Measurements from ENCODE around the gene EVA1A.

EVA1A gene

GRCh38 chr2:75571730-75572430, 11.1 kb upstream of the EVA1A start:
- no peak; the same call in 2 of the 3 replicates for ATAC-seq
- no peak for TF ChIP-seq ISL1 (CRISPR knock-in tag; IDR thresholded peaks at IDR 0.05)
- TF ChIP-seq TSHZ2 (CRISPR knock-in tag; IDR thresholded peaks at IDR 0.05): no peak
- TF ChIP-seq PATZ1 (CRISPR knock-in tag; IDR thresholded peaks at IDR 0.05; ENCODE audit: borderline replicate concordance): no peak
- no peak for TF ChIP-seq ZNF70 (CRISPR knock-in tag; IDR thresholded peaks at IDR 0.05)
- no peak for TF ChIP-seq POU6F1 (CRISPR knock-in tag; IDR thresholded peaks at IDR 0.05; ENCODE audit: borderline replicate concordance, low read depth)
- TF ChIP-seq OSR1 (CRISPR knock-in tag; IDR thresholded peaks at IDR 0.05): no peak
- TF ChIP-seq CSDC2 (CRISPR knock-in tag; IDR thresholded peaks at IDR 0.05): no peak
- no peak for TF ChIP-seq ZC3H10 (CRISPR knock-in tag; IDR thresholded peaks at IDR 0.05)
- no peak for TF ChIP-seq ZFP30 (CRISPR knock-in tag; IDR thresholded peaks at IDR 0.05)
- TF ChIP-seq GLIS3 (CRISPR knock-in tag; IDR thresholded peaks at IDR 0.05): no peak
- no peak for TF ChIP-seq ZFP3 (CRISPR knock-in tag; IDR thresholded peaks at IDR 0.05)
- no peak for TF ChIP-seq ARNTL (CRISPR knock-in tag; IDR thresholded peaks at IDR 0.05; ENCODE audit: borderline replicate concordance, low read depth)
- TF ChIP-seq ZNF8 (CRISPR knock-in tag; IDR thresholded peaks at IDR 0.05): no peak
- TF ChIP-seq TOX (CRISPR knock-in tag; IDR thresholded peaks at IDR 0.05; ENCODE audit: borderline replicate concordance): no peak
- no peak for TF ChIP-seq BACH2 (CRISPR knock-in tag; IDR thresholded peaks at IDR 0.05; ENCODE audit: borderline replicate concordance)

GRCh38 chr2:75570948-75571729, 10.4 kb upstream of the EVA1A start:
- TF ChIP-seq POU6F1 (CRISPR knock-in tag; IDR thresholded peaks at IDR 0.05; ENCODE audit: borderline replicate concordance, low read depth) (no peak), ZFP30 (CRISPR knock-in tag; IDR thresholded peaks at IDR 0.05) (no peak), ZNF70 (CRISPR knock-in tag; IDR thresholded peaks at IDR 0.05) (no peak), TCF4 (CRISPR knock-in tag; IDR thresholded peaks at IDR 0.05; ENCODE audit: borderline replicate concordance) (no peak), ESRRG (CRISPR knock-in tag; IDR thresholded peaks at IDR 0.05) (no peak), ZNF565 (CRISPR knock-in tag; conservative IDR thresholded peaks at IDR 0.05; ENCODE audit: low read depth) (no peak), TOX (CRISPR knock-in tag; IDR thresholded peaks at IDR 0.05; ENCODE audit: borderline replicate concordance) (no peak), TSHZ2 (CRISPR knock-in tag; IDR thresholded peaks at IDR 0.05) (no peak), SNAI2 (CRISPR knock-in tag; IDR thresholded peaks at IDR 0.05) (no peak), CSRNP3 (CRISPR knock-in tag; IDR thresholded peaks at IDR 0.05) (no peak), ZFP3 (CRISPR knock-in tag; IDR thresholded peaks at IDR 0.05) (no peak), PATZ1 (CRISPR knock-in tag; IDR thresholded peaks at IDR 0.05; ENCODE audit: borderline replicate concordance) (no peak)
- peak; percentile 37 for ATAC-seq

All from SK-N-SH treated with all-trans-retinoic acid at 6 μM for 48 hours (cell line).